HG03439 (cell line): ENCODE results near the gene HINFP.

Experiments used
- ATAC-seq: cut with Tn5 transposase; IDR thresholded peaks from one replicate; pipeline ENCODE4 v1.9.1; 2021; ENCODE audit warnings: mild to moderate bottlenecking, moderate library complexity; ENCODE audit not compliant: unreplicated experiment

The HINFP gene

DNA sequence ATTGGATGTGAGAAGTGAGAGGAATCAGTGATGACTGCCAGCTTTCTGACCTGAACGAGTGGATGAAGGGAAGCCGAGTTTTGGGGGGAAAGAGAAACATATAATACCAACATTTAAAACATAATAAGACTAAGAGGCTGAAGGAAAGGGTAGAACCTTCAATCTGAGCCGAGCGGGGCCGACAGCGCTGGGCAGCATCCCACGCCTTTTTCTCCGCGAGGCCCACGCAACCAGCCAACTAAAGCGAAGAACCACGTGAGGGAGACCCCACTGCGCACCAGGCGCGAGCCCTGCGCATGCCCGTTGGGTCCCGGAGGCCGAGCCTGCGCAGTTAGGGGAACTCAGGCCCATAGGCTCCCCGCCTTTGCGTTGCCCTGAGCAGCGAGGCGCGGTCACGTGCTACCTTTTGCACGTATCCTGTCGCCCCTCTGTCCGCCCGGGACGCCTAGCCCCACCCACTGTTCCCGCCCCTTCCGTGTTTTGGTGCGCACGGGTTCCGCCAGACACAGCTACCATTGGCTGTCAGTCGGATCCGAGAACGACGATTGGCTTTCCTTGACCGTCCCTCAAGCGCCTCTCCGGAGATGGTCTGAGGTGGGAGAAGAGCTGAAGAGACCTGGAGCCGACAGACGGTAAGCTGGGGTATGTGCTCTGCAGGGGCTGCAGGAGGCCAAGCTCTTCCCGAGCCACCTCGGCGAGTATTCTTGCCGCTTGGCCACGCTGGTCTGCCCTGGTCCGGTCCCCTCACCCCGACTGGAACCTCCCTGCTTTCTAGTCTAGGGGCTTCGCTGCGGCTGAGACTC lies at the start of gene HINFP:
Gene HINFP, plus strand, starts transcription at position 573 of the 803 bp plus-strand sequence. CDS start 5,365 bp downstream, outside the sequence.
- peak; percentile 93 for ATAC-seq

- ATAC-seq, result no peak
Measured at GRCh38 chr11:119077839-119078238, 43.5 kb upstream of the HINFP start.

- ATAC-seq, result no peak
Measured at GRCh38 chr11:119078675-119079420, 42.5 kb upstream of the HINFP start.

GRCh38 chr11:119081682-119082260 lies 39.6 kb upstream of the HINFP start:
- ATAC-seq, result no peak

DNA sequence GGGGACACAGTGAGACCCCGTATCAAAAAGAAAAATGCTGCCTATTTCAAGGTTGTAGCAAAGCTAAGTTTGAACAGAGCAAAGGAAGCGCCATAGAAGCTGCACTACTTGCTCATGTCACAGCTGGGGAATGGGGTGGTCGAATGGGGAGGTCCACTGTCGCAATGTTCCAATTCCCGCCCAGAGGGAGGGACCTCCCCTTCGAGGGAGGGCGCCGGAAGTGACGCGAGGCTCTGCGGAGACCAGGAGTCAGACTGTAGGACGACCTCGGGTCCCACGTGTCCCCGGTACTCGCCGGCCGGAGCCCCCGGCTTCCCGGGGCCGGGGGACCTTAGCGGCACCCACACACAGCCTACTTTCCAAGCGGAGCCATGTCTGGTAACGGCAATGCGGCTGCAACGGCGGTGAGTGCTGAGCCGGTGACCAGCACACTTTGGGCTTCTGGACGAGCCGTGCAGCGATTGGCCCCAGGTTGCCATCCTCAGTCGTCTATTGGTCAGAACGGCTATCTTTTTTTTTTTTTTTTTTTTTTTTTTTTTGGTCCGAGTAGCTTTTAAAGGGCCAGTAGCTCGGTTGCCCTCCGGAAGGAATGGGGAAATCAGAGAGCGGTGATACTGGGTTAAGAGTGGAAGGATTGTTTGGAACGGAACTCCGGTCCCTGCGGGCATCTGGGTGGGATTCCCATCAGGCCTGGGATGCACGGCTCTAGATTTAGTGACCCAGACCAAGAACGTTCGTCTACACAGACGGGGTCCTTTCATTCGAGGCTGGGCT lies 36.5 kb upstream of the HINFP start, which contains the start of gene HMBS:
Gene HMBS, plus strand, starts transcription at position 219 of the 774 bp plus-strand sequence. Its CDS starts 153 bp downstream, at position 372.
- peak; percentile 77 for ATAC-seq

DNA sequence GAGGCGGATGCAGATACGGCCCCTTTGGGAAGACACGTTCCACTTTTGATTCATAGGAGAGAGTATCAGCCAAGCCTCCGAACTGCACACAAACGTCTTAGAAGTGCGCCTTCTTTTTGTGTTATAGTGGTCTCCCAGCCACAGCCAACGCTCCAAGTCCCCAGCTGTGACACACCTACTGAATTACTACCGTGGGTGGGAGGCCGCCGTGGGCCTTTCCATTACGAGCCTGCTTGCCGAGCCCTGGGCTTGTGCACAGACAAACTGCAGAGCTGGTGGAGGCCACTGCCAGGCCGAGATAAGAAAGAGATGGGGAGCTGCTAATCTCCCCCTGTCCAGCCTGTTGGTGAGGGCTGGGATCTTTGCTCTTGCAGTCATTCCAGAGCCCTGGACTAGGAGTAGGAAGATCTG lies 35.9 kb upstream of the HINFP start:
- ATAC-seq, result peak; percentile 17

DNA sequence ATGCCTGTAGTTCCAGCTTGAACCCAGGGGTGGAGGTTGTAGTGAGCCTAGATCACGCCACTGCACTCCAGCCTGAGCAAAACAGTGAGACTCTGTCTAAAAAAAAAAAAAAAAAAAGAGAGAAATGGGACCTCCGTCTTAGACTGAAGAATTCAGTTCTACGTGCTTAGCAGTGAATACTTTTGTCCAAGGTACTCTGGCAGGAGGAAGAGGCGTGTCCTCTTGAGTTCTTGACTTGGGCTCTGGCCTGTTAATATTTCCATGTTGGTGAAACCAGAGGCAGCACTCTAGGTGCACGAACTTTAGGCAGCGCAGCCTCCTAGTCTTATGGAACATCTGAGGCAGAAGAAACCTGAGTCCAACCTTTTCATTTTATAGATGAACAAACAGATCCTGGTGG lies 34.3 kb upstream of the HINFP start:
- ATAC-seq, result no peak

DNA sequence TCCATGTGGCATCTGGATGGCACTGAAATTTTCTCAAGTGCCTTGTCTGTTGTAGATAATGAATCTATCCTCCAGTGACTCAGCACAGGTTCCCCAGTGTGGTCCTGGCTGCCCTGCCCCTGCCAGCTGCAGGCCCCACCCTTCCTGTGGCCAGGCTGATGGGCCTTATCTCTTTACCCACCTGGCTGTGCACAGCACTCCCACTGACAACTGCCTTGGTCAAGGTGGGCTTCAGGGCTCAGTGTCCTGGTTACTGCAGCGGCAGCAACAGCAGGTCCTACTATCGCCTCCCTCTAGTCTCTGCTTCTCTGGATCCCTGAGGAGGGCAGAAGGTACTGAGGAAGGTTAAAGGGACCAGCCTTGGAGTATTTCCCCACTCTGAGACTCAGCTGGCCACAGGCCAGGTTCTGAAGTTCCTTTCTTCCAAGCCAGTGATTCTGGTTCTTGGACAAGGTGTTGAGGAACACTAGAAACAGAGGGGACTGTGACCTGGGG lies 33.6 kb upstream of the HINFP start:
- ATAC-seq, result no peak

DNA sequence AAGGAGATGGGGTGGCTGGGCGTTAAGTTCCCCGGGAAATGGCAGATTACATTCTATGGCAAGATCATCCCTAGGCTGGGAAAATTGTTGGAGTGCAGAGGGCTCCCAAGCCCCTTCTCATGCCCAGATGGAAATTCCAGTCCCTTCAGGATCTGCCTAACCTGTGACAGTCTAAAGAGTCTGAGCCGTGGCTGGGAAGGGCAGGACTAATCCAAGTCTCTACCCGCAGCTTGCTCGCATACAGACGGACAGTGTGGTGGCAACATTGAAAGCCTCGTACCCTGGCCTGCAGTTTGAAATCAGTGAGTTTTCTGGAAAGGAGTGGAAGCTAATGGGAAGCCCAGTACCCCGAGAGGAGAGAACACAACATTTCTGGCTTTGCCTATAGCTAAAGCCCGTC lies 33.0 kb upstream of the HINFP start:
- ATAC-seq, result no peak

- ATAC-seq, result no peak
Measured at GRCh38 chr11:119089319-119089718, 32.1 kb upstream of the HINFP start.

DNA sequence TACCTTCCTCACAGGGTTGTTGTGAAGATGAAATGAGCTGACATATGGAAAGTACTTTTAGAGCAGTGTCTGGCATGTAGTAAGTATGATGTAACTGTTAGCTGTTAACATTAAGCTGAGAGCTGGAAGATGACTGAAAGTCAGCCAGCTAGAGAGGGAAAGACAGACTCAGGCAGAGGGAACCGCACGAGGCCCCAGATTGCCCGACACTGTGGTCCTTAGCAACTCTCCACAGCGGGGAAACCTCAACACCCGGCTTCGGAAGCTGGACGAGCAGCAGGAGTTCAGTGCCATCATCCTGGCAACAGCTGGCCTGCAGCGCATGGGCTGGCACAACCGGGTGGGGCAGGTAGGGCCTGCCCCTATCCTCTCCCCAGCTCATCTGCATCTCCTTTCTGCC lies 30.2 kb upstream of the HINFP start:
- no peak for ATAC-seq

GRCh38 chr11:119091966-119092879 lies 29.2 kb upstream of the HINFP start:
- no peak for ATAC-seq

DNA sequence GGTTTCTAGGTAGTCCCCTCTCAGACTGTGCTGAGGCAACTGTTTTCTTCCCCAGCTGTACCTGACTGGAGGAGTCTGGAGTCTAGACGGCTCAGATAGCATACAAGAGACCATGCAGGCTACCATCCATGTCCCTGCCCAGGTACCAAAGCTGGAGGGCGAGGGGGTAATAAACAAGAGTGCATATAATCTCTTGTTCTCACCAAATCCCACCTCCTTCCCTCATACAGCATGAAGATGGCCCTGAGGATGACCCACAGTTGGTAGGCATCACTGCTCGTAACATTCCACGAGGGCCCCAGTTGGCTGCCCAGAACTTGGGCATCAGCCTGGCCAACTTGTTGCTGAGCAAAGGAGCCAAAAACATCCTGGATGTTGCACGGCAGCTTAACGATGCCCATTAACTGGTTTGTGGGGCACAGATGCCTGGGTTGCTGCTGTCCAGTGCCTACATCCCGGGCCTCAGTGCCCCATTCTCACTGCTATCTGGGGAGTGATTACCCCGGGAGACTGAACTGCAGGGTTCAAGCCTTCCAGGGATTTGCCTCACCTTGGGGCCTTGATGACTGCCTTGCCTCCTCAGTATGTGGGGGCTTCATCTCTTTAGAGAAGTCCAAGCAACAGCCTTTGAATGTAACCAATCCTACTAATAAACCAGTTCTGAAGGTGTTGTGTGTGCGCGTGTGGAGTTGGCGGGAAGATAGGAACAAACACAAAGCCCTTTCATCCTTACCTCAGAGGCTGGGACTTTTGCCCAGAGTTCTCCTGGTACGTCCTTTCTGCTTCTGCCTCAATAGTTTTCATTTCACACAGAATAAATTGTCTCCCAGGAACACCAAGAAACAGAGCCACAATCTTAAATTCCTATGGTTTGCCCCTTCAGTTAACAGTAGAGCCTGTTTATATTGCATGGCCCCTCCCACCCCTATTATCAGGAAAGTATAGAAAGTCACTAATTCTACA lies 28.2 kb upstream of the HINFP start:
- no peak for ATAC-seq

- ATAC-seq, result peak; percentile 6
Measured at GRCh38 chr11:119093942-119094815, 27.2 kb upstream of the HINFP start.

DNA sequence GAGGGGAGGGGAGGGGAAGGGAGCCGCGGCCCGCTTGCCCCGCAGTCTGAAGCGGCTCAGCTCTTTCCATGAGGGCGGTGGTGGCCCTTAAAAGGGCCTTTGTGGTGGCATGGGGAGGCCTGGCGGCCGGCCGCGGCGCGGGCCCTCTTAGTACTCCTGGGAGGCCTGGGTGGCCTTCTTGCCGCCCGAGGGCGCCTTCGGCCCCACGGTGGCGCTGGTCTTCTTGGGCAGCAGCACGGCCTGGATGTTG lies 26.6 kb upstream of the HINFP start:
- peak; percentile 32 for ATAC-seq

DNA sequence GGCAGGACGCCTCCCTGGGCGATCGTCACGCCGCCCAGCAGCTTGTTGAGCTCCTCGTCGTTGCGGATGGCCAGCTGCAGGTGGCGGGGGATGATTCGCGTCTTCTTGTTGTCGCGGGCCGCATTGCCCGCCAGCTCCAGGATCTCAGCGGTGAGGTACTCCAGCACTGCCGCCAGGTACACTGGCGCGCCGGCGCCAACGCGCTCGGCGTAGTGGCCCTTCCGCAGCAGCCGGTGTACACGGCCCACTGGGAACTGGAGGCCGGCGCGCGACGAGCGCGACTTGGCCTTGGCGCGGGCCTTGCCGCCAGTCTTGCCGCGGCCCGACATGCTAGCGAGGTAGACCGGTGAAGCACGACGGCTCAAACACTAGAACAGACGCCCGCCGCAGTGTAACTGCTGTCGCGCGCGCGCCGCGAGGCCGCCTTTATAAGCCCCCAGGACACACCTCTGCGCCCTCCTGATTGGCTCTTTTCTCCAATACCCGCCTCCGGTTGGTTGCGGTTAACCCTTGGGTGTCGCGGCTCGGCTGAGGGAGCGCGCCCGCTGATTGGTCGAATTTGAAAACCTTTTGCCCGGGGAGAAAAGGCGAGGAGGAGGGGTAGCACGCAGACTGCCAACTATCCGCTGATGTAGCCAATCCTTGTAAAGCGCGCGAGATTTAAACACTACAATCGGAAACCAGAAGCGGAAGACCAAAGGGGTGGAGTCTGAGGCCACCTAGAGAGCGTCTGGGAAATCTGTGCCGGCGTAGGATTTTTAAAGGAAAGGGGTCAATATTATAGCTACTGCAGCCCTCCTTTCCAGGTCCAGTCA lies 26.1 kb upstream of the HINFP start:
- peak; percentile 82 for ATAC-seq

- ATAC-seq, result no peak
Measured at GRCh38 chr11:119099711-119100110, 21.7 kb upstream of the HINFP start.
